GM21526 (cell line): ENCODE results near the gene PREX1.

Experiments used
- ATAC-seq: cut with Tn5 transposase; IDR thresholded peaks from one replicate; pipeline ENCODE4 v1.9.1; 2021; ENCODE audit warnings: moderate library complexity; ENCODE audit not compliant: unreplicated experiment, low FRiP score

The PREX1 gene

GRCh38 chr20:48709058-48709691 lies 118.6 kb downstream of the PREX1 start:
- ATAC-seq, result no peak

DNA sequence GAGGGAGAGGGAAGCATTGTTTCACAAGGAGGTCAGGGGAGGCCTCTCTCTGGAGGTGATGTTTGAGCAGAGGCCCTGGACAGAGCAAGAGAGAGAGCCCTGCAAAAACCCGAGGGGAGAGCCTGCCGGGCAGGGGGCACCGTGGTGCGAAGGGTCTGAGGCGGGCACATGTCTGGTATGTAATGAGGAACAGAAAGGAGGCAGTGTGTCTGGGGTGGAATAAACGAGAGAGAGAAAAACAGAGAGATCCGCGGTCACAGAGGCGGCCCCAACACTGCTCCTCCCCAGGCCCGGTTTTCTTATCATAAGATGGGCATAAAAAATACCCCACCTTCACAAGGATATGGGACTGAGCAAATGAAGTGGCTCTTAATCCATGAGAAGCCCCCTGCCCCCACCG lies 119.2 kb downstream of the PREX1 start:
- ATAC-seq, result no peak

DNA sequence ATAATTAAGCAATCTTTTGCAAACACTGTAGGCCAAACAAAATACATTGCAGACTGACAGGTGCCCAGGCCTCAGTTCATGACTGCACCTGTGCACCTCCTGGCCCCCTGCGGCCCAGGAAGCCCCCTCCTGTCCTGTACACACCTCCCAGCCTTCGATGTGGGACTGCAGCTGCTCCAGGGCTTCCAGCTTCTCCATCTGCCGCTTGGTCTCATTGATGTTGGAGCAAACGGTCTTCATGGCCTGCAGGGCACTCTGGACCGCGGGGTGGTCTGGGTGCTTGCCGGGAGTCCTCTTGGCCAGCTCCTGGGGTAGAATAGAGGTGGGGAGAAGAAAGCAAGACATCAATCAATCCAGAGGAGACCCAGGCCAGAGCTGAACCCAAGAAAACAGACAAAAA lies 119.7 kb downstream of the PREX1 start:
- ATAC-seq, result no peak

GRCh38 chr20:48706710-48707365 lies 121.0 kb downstream of the PREX1 start:
- ATAC-seq, result no peak

DNA sequence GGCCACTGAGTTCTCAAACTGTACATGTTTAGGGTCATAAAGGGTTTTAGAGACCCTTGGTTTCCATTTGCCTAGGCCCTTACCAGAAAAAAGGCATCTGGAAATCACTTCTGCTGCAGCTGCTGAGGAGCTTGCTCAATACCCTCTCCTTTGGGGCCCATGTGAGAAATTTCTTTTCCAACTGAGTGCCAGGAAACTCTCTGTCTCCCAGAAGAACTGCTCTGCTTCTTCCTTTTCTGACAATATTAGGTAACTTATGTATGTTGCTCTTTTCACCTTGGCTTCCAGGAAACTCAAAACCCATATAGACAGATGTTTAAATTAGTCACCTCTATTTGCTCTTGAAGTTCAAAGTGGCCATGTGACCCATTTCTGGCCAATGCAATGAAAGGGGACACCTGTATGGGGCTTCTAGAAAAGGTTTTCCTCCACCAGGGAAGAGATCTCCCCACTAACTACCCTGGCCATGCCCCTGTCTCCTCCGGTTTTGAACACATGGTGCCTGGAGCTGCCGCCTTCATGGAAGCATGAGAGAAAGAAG lies 121.6 kb downstream of the PREX1 start:
- ATAC-seq, result no peak

DNA sequence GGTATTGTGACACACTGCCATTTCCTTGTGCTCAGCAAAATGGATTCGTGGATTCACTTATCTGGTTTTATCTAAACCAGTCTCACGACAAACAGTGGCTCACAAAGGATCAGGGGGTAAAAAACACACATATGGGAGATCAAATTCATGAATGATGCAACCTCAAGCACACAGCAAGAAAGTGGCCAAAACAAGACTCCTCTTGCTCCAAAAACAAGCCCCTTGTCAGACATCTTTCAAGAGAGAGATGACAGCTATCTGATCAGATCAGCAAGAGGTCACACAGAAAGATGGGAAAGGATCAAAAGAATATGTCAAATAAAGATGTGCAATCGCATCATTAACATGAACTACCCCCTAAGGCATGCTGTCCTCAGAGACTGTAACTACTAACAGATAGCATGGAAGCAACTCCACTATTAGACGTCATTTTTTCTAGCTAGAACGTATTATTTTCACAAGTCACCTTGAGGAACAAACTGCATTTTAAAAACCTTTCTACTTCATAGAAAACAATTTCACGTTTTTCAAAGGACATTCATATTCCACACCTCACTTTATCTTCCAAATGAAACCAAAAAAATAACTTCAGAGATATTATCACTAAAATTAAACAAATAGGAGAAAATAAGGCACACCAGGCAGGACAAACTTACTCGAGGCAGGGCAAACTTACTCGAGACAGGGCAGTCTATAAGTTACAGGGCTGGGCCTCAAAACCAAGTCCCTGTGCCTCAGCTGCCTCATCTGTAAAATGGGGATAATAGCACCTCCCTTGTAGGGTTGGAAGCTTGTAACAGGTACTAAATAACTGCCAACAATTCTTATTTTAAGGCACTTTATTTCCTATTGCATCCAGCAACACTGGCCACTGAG lies 122.3 kb downstream of the PREX1 start:
- ATAC-seq, result no peak

- ATAC-seq, result no peak
Observed at GRCh38 chr20:48704761-48705160, 123.0 kb downstream of the PREX1 start.

DNA sequence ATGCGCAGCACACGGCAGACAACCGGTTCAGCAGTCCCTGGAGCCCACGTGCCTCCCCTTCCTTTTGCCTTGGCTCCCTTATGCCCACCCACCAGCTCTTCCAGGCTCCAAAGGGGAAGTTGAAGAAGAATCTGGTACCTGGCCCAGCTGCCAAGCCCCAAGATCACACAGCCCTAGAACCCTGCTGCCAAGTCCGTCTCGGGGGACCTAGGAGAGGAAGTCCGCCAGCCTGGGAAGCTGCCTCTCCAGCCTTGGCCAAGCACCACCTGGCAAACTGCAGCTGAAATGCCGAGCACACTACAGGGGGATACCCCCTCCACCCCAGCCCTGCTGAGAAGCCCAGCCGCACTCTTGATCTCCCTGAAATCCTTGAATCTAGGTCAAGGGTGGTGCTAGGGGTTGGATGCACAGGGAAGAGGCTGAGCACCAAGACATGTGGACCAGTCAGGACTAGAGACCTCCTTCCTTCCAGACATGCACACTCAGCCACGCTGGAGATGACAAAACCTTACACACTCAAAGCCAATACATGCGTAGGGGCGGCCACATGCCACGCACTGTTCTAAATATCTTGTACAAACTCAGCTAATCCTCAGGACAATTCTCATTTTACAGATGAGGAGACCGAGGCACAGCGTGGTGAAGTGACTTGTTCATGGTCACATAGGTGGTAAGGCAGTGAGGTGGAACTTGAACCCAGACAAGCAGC lies 124.1 kb downstream of the PREX1 start:
- no peak for ATAC-seq

DNA sequence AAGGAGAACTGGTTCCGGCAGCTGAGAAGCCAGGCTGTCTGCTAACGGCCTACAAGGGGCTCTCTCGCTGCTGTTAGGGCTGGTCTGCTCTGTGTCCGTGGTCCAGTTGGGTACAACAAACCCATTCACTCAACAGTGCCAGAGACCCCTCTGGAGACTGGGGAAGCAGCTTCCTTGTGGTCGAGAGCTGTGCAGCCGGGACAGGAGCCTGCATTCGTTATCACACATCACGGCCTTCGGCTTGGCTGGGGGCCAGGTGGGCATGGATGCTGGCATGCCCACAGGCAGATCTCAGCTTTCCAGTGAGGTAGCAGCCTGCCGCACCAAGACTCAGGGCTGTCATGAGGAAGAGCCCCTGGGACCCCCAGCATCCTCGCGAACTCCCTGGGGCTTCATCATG lies 124.7 kb downstream of the PREX1 start:
- no peak for ATAC-seq

DNA sequence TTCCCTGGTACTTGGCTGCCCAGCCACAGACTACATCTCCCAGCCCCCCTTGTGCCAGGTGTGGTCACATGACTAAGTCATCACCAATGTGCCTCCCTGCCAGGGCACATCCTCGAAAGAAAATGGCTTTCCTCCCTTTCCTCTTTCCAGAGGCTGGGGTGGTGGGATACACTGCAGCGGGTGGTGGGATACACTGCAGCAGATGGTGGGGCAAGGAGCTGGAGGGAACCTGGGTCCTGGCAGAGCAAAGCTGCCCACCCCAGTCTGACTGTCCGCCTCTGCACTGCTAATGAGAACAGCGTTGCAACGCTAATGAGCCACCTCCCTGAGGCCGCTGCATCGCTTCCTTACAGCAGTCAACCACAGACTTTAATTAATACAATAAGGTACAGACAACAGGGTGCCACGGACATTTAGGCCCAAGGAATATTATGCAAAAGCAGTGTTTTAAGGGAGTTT lies 125.3 kb downstream of the PREX1 start:
- no peak for ATAC-seq

DNA sequence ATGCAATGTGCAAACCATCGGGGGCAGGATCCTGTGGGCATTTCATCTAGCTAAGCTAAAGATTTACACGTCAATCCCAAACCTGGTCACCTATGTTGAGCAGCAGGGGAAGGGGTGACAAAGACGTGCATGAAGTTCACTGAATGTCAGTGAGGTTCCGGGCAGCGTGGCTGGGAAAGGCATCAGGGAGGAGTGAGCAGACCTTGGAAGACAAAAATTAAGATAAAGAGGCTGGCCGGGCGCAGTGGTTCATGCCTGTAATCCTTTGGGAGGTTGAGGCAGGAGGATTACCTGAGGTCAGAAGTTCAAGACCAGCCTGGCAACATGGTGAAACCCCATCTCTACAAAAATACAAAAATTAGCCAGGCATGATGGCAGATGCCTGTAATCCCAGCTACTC lies 126.1 kb downstream of the PREX1 start:
- no peak for ATAC-seq

GRCh38 chr20:48698507-48699267 lies 129.1 kb downstream of the PREX1 start:
- ATAC-seq, result no peak

DNA sequence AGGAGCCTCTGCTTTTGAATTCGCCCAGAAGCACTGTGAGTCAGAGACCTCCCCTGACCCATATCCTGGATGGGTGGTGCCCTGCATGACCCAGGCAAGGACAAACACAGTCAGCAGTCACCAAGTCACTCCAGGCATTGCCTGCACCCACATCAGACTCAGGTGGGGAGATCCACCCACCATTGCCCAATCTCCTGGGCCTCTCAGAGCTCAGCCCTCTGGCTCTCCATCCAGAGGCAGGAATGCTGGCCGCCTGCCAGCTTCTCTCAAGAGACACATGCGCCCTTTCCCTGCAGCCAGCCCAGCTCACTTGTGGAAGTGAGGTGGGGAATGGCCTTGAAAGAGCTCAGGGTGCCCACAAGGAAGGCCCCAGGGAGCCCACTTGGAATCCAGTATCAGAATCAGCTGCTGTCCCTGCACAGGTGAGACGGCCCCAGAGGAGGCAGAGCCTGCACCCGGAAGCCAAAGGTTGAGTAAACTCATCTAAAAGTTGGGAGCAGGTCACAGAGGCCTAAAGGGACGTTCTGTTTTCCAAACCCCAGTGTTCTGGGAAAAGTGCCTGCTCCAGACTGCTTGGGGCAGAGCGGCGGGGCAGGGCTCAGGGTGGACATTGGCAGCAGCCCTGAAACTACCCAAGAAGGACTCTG lies 129.8 kb downstream of the PREX1 start:
- ATAC-seq, result no peak

GRCh38 chr20:48696671-48697070 lies 131.1 kb downstream of the PREX1 start:
- no peak for ATAC-seq

DNA sequence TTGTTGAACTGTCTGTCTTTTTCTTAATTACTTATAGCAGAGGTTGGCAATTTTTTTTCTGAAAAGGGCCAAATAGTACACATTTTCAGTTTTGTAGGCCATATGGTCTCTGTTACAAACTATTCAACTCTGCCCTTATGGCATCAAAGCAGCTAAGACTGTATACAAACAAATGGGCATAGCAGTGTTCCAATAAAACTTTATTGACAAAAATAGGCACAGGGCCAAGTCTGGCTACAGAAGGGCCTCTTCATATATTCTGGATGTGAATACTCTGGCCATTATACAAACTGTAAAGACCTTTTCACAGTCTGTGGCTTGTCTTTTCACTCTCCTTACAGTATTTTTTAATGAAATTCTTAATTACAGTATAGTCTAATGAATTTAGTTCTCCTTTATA lies 132.1 kb downstream of the PREX1 start:
- no peak for ATAC-seq

DNA sequence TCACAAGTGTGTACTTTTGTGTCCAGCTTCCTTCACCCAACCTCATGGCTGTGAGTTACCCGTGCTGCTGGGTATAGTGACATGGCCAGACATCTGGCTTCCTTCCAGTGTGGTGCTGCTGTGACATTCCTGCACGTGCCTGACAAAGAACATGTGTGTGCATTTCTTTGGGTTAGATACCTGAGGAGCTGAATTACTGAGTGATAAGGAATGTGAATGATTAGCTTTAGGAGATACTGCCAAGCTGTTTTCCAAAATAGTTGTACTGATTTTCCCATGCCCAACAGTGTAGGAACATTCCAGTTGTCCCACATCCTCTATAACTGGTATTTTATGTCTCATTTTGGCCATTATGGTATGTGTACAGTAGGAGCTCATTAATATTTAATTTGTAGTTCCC lies 132.5 kb downstream of the PREX1 start:
- no peak for ATAC-seq

DNA sequence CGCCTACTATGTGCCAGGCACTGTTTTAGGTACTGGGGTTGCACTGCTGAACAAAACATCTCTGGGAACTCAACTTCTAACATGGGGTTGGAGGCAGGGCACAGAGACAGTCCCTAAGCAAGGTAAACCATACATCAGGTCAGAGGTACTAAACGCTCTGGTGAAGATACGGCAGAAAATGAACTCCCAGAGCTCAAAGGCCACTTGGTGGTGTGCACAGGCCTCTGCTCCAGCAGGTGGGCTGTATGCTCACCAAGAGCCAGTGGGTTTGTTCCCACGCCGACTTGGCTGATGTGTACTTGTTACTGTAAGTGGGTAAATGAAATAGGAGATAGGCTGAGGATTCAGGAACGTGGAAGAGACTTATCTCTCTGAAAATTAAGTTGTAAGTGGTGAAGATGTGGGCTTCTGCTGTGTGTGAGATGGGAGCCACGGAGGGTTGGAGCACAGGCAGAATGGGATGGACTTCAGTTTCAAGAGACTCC lies 133.4 kb downstream of the PREX1 start:
- ATAC-seq, result no peak

DNA sequence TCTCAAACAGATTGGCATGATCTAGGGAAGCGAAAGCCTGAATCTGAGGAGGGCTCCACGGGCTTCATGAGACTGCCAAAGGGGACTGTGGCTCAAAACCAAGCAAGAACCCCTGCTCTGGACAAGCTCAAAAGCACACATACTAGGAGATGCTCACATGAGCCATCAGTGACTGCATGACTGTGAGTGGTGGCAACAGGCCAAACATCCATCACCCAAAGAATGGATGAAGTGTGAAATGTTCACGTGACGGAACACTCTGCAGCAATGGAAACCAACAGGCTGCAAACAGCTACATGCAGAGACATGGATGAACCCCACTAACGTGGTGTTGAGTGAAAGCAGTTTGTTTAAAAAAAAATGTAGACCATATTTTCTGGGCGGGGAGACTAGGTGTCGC lies 136.3 kb downstream of the PREX1 start:
- ATAC-seq, result no peak

DNA sequence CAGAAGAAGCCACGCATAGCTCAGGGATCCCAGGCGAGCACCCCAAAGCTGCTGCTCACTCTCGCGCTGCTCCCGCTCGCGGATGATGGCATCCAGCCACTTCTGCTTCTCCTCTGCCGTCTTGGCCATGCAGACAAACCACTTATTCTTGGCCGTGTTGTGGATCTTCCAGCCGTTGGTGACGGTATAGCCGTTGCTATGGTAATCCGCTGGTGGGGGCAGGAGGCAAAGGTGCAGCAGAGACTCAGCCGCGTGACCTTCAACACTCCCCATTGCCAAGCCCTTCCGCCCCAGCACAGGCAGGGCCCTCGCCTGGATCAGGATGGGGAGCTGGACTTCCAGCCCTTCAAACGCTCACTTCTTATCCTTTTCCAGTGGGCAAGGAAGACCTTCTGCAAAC lies 136.9 kb downstream of the PREX1 start:
- no peak for ATAC-seq
